ENCODE results near the gene LCN9.

DNA sequence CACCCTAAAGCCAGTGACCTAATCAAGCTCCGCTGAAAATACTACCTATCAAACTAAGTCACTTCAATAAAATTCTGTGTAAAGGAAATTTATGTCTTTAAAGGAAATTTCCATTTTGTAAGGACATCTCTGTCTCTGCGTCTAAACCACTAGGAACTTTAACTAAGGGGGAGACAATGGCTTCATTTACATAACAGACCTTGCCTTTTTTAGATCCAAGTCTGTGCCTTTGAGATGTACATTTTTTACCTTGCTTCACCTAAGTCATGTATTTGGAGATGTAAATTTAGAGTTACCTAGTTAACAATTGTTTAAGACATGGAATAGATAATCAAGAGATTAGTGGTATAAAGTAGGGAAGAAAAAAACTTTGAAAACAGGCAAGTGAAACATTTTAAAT, 13.6 kb upstream of the LCN9 start:
- TF ChIP-seq CTCF (IDR thresholded peaks at IDR 0.05) = no peak
- no peak for TF ChIP-seq POLR2AphosphoS5 (IDR thresholded peaks at IDR 0.05)
